Adrenal gland (tissue), 5 donors: Measurements from ENCODE around the gene VWA5B1.

ENCODE experiments used
- CTCF ChIP-seq, 6 experiments: fragments of 450-650 bp in 4 of 6; fragments of 200-600 bp in 2 of 6; sonication (generic) in 1 of 6; IDR thresholded peaks; 1 replicate in 5 of 6; 2 replicates in 1 of 6; pipeline versions ENCODE4 v1.5.1 to v1.8.0; 2016 to 2021; ENCODE audit warnings: antibody characterized with exemption in 6 of 6, mild to moderate bottlenecking in 2 of 6, moderate library complexity in 1 of 6
- POLR2A ChIP-seq, 2 donors: fragments of 450-650 bp; IDR thresholded peaks; one replicate each; pipeline ENCODE4 v1.6.1; 2017; ENCODE audit warnings: antibody characterized with exemption in 2 of 2, mild to moderate bottlenecking in 2 of 2, moderate library complexity in 1 of 2
- donor health status: DM: no; HTN: no; CAD: no.

GRCh38 chr1:20398744-20399143 lies 108.1 kb downstream of the VWA5B1 start:
- TF ChIP-seq CTCF (IDR thresholded peaks at IDR 0.05): no peak
- TF ChIP-seq POLR2A (IDR thresholded peaks at IDR 0.05): no peak
